Adrenal gland (tissue), 5 donors: ENCODE measurements around the gene CDH4.

ENCODE experiments used
- CTCF ChIP-seq, 6 experiments: fragments of 450-650 bp in 4 of 6; fragments of 200-600 bp in 2 of 6; sonication (generic) in 1 of 6; IDR thresholded peaks; 1 replicate in 5 of 6; 2 replicates in 1 of 6; pipeline versions ENCODE4 v1.5.1 to v1.8.0; 2016 to 2021; ENCODE audit warnings: antibody characterized with exemption in 6 of 6, mild to moderate bottlenecking in 2 of 6, moderate library complexity in 1 of 6
- POLR2A ChIP-seq, 2 donors: fragments of 450-650 bp; IDR thresholded peaks; one replicate each; pipeline ENCODE4 v1.6.1; 2017; ENCODE audit warnings: antibody characterized with exemption in 2 of 2, mild to moderate bottlenecking in 2 of 2, moderate library complexity in 1 of 2
- donor health status: DM: no; HTN: no; CAD: no.

GRCh38 chr20:61968932-61969331 is 716.9 kb downstream of the CDH4 start:
- TF ChIP-seq CTCF (IDR thresholded peaks at IDR 0.05) (no peak), POLR2A (IDR thresholded peaks at IDR 0.05) (no peak)
